ENCODE results near the gene NRL. TPM values are rescaled to one million over a fixed set of nuclear protein-coding genes. Genes with fewer than 3 reads are reported as not detected.

The NRL gene
- total and polyA plus RNA-seq, 9 of the 15 experiments (the other 6 are each of a cell fraction or from before 2014, with no cell fraction given): 0.07 to 2.7 (median 1.4) TPM; not detected in 1

DNA sequence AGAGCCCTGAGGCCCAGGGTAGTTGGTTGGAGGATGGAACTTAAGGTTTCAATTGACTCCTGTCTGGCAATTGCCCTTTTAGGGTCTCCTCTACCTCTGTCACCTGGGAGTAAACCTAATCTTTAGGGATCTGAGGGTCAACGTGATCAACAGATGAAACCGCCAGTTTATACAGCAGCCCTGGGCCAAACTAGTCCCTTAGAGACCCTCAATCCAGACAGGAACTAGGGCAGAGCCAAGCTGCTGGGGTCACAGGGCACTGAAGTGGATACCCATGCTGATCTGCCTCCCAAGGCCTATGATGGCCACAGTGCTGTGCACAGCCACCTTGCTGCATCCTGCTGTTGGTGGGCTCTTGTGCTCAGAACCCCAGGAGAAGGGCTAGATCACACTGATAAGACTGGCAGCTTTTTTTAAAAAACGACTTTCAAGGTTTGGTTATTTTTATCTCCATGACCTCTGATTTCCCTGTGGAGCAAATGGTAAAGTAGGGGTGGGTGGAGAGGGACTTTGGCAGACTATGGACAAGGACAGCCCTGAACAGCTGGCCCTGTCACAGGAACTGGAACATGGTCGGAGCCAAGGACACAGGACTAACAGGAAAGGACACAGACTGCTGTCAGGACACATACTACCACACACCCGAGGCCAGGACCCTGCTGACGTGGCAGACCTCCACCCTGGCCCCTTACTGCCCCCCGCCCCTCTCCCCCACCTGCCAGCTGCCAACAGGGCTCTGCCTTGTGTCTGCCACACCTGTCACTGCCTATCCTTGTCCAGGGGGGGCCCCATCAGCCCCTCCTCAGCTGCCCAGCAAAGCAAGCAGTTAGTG lies 16.2 kb upstream of the NRL start:
- no peak for ATAC-seq
- Histone ChIP-seq H2AFZ (ENCODE audit: low read depth, low read length) (no peak overlapping the region), H3K4me2 (ENCODE audit: insufficient read depth, low read length) (no peak overlapping the region), H3K9me1 (ENCODE audit: control insufficient read depth, insufficient read depth, low read length) (no peaks in the 10 kb centered on the region), H3K9me3 (replicated peaks; ENCODE audit: control insufficient read depth, insufficient read depth, low read depth, low read length) (no peaks in the 10 kb centered on the region), H3K4me1 (replicated peaks in 1 of 2; ENCODE audit: control insufficient read depth in 2 of 2, insufficient read depth in 2 of 2, low read length in 2 of 2) (peaks cover 4 to 18% of the 10 kb centered on the region in 2 experiments; a peak in 4 of 5 replicates), H3K27ac (ENCODE audit: extremely low read depth, low read depth, low read length) (no peak overlapping the region), H3K36me3 (ENCODE audit: control insufficient read depth, insufficient read depth, low read length) (no peaks in the 10 kb centered on the region), H3K79me2 (ENCODE audit: control insufficient read depth, insufficient read depth, low read length) (no peaks in the 10 kb centered on the region), H4K20me1 (replicated peaks; ENCODE audit: control insufficient read depth, insufficient read depth, low read length) (no peaks in the 10 kb centered on the region), H3K4me3 (no peak overlapping the region), H3K9ac (ENCODE audit: insufficient read depth in 1 of 2, low read depth in 2 of 2, low read length in 2 of 2) (peak overlapping the region in 1 of 2 experiments; percentile 64; a peak in 2 of 4 replicates), H3K27me3 (ENCODE audit: control insufficient read depth in 2 of 2, insufficient read depth in 2 of 2, low read length in 2 of 2) (no peaks in the 10 kb centered on the region)
- no peak for FAIRE-seq
- DNase-seq (ENCODE audit: extremely low read depth in 1 of 4, low spot score in 3 of 4): no peak
- 20% methylated on average over 5 of the region's 7 CpGs for WGBS (ENCODE audit: insufficient coverage, low coverage, missing lambda C conversion rate)
- BruUV-seq (replicated peaks): no TSS peak
- intact Hi-C loops (cut with micrococcal nuclease) (no loop called here), in situ Hi-C loops (cut with MboI) (no loop called here)
- ChIA-PET POLR2A (interaction anchor here (0.6 to 0.7 kb wide), 3 partner anchors 10 to 139 kb away, joined by 3 read pairs; no protein-coding TSS in a partner anchor), CTCF (ENCODE audit: low intra/inter-chr PET ratio) (no interaction called here)
- TF ChIP-seq POLR2A (conservative IDR thresholded peaks at IDR 0.05): no peak
- no peak for TF ChIP-seq NFXL1 (CRISPR knock-in tag; IDR thresholded peaks at IDR 0.05)
- TF ChIP-seq, protein P1, sequence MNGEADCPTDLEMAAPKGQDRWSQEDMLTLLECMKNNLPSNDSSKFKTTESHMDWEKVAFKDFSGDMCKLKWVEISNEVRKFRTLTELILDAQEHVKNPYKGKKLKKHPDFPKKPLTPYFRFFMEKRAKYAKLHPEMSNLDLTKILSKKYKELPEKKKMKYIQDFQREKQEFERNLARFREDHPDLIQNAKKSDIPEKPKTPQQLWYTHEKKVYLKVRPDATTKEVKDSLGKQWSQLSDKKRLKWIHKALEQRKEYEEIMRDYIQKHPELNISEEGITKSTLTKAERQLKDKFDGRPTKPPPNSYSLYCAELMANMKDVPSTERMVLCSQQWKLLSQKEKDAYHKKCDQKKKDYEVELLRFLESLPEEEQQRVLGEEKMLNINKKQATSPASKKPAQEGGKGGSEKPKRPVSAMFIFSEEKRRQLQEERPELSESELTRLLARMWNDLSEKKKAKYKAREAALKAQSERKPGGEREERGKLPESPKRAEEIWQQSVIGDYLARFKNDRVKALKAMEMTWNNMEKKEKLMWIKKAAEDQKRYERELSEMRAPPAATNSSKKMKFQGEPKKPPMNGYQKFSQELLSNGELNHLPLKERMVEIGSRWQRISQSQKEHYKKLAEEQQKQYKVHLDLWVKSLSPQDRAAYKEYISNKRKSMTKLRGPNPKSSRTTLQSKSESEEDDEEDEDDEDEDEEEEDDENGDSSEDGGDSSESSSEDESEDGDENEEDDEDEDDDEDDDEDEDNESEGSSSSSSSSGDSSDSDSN (IDR thresholded peaks at IDR 0.05; ENCODE audit: borderline replicate concordance in 1 of 2, low read depth in 2 of 2, low read length in 2 of 2): no peak
- no peak for TF ChIP-seq MTA3 (IDR thresholded peaks at IDR 0.05; ENCODE audit: borderline replicate concordance)
- no peak for TF ChIP-seq ZNF121 (CRISPR knock-in tag; conservative IDR thresholded peaks at IDR 0.05)
- TF ChIP-seq KAT2B (IDR thresholded peaks at IDR 0.05; ENCODE audit: low read depth, low read length): no peak
- TF ChIP-seq MAFF (IDR thresholded peaks at IDR 0.05; ENCODE audit: low read length): no peak
- no peak for TF ChIP-seq NR0B1 (IDR thresholded peaks at IDR 0.05; ENCODE audit: partially characterized antibody)
- no peak for TF ChIP-seq LARP7 (IDR thresholded peaks at IDR 0.05)
